Trophoblast cell (in vitro differentiated cells and primary cell): Measurements from ENCODE around the gene LDLRAD4.
"Not testable (repeated sequence)": the region's sequence is repeated elsewhere in the genome, so short reads cannot be mapped to it uniquely, and the experiment has no call there.

Source experiments
- DNase-seq, 2 donors: peaks; one replicate each; pipeline ENCODE4 v3.0.0-alpha.2; 2016
- H2AFZ ChIP-seq: 2 replicates; pipeline ENCODE4 v1.6.1; 2013; ENCODE audit warnings: low read length, moderate library complexity, mild to moderate bottlenecking; ENCODE audit not compliant: insufficient read depth, poor library complexity
- H2AK5ac ChIP-seq: 2 replicates; pipeline ENCODE4 v1.6.1; 2013; ENCODE audit warnings: mild to moderate bottlenecking, low read length
- H2BK120ac ChIP-seq: 2 replicates; pipeline ENCODE4 v1.6.1; 2013; ENCODE audit warnings: low read length, mild to moderate bottlenecking, moderate library complexity; ENCODE audit not compliant: insufficient read depth, poor library complexity
- H2BK12ac ChIP-seq: 2 replicates; pipeline ENCODE4 v1.6.1; 2013; ENCODE audit warnings: mild to moderate bottlenecking, low read length, moderate library complexity
- H2BK5ac ChIP-seq: 2 replicates; pipeline ENCODE4 v1.6.1; 2013; ENCODE audit warnings: low read length, low read depth, moderate library complexity, mild to moderate bottlenecking; ENCODE audit not compliant: poor library complexity
- H3K14ac ChIP-seq: 2 replicates; pipeline ENCODE4 v1.6.1; 2013; ENCODE audit warnings: mild to moderate bottlenecking, low read length
- H3K18ac ChIP-seq: 2 replicates; pipeline ENCODE4 v1.6.1; 2013; ENCODE audit warnings: mild to moderate bottlenecking, low read length
- H3K23ac ChIP-seq: 2 replicates; pipeline ENCODE4 v1.6.1; 2013; ENCODE audit warnings: low read length
- H3K27ac ChIP-seq: 2 replicates; pipeline ENCODE4 v1.5.1; 2013; ENCODE audit warnings: low read depth, mild to moderate bottlenecking, inconsistent platforms, low read length, moderate library complexity
- H3K27me3 ChIP-seq: 2 replicates; pipeline ENCODE4 v1.6.1; 2013; ENCODE audit warnings: inconsistent platforms, mild to moderate bottlenecking, low read length, moderate library complexity; ENCODE audit not compliant: insufficient read depth
- H3K36me3 ChIP-seq, 2 experiments: 1 replicate in 1 of 2; 2 replicates in 1 of 2; pipeline ENCODE4 v1.6.1; 2013; ENCODE audit warnings: low read length in 2 of 2, mild to moderate bottlenecking in 2 of 2, moderate library complexity in 1 of 2; ENCODE audit not compliant: insufficient read depth in 2 of 2, control insufficient read depth in 1 of 2
- H3K4ac ChIP-seq: 2 replicates; pipeline ENCODE4 v1.6.1; 2013; ENCODE audit warnings: low read depth, mild to moderate bottlenecking, low read length, moderate library complexity
- H3K4me1 ChIP-seq, 2 experiments: 1 replicate in 1 of 2; 2 replicates in 1 of 2; pipeline ENCODE4 v1.6.1; 2013; ENCODE audit warnings: low read length in 2 of 2, mild to moderate bottlenecking in 2 of 2, moderate library complexity in 1 of 2; ENCODE audit not compliant: insufficient read depth in 2 of 2, control insufficient read depth in 1 of 2
- H3K4me2 ChIP-seq: 2 replicates; pipeline ENCODE4 v1.6.1; 2013; ENCODE audit warnings: inconsistent platforms, mild to moderate bottlenecking, low read length, moderate library complexity
- H3K4me3 ChIP-seq: 2 replicates; pipeline ENCODE4 v1.5.1; 2013; ENCODE audit warnings: mild to moderate bottlenecking, low read depth, low read length, inconsistent platforms
- H3K79me1 ChIP-seq: one replicate; pipeline ENCODE4 v1.6.1; 2013; ENCODE audit warnings: low read length
- H3K79me2 ChIP-seq: 2 replicates; pipeline ENCODE4 v1.6.1; 2013; ENCODE audit warnings: low read length, mild to moderate bottlenecking; ENCODE audit not compliant: control insufficient read depth, insufficient read depth, poor library complexity
- H3K9ac ChIP-seq: 2 replicates; pipeline ENCODE4 v1.6.1; 2013; ENCODE audit warnings: mild to moderate bottlenecking, low read length
- H3K9me3 ChIP-seq: 2 replicates; pipeline ENCODE4 v1.6.1; 2013; ENCODE audit warnings: low read depth, mild to moderate bottlenecking, control low read depth, inconsistent platforms, low read length; ENCODE audit not compliant: insufficient read depth
- H4K12ac ChIP-seq: 2 replicates; pipeline ENCODE4 v1.6.1; 2013; ENCODE audit warnings: low read depth, mild to moderate bottlenecking, low read length, moderate library complexity
- H4K8ac ChIP-seq: 2 replicates; pipeline ENCODE4 v1.6.1; 2013; ENCODE audit warnings: low read depth, mild to moderate bottlenecking, low read length, moderate library complexity
- H4K91ac ChIP-seq: one replicate; pipeline ENCODE4 v1.6.1; 2013; ENCODE audit warnings: low read depth, mild to moderate bottlenecking, low read length, moderate library complexity
- WGBS: extraction: QIAGEN DNeasy Blood & Tissue Kit; methylation state at CpG from one replicate; pipeline ENCODE4 v1.1.7; 2013; ENCODE audit warnings: missing lambda C conversion rate; ENCODE audit not compliant: insufficient read length, insufficient coverage; ENCODE audit errors: extremely low coverage; 5-methylcytosine and 5-hydroxymethylcytosine counted together

LDLRAD4 gene

GRCh38 chr18:13681701-13682100 is 463.1 kb downstream of the LDLRAD4 start:
- WGBS, result no CpG with 5 or more reads among the region's 6 CpGs
- H4K12ac ChIP-seq, result no peak overlapping the region
- H3K18ac ChIP-seq, result no peak overlapping the region
- no peak overlapping the region for H3K27ac ChIP-seq
- no peak overlapping the region for H2BK120ac ChIP-seq
- H3K4me1 ChIP-seq, result no peaks in the 10 kb centered on the region
- H3K14ac ChIP-seq, result no peak overlapping the region
- no peak overlapping the region for H2AFZ ChIP-seq
- H2BK12ac ChIP-seq, result no peak overlapping the region
- no peaks in the 10 kb centered on the region for H3K79me2 ChIP-seq
- no peak overlapping the region for H4K91ac ChIP-seq
- no peak overlapping the region for H4K8ac ChIP-seq
- no peak overlapping the region for H3K23ac ChIP-seq
- no peaks in the 10 kb centered on the region for H3K9me3 ChIP-seq
- DNase-seq, result no peak
- H3K27me3 ChIP-seq, result no peaks in the 10 kb centered on the region
- no peak overlapping the region for H3K9ac ChIP-seq
- no peak overlapping the region for H2AK5ac ChIP-seq
- H2BK5ac ChIP-seq, result no peak overlapping the region
- no peaks in the 10 kb centered on the region for H3K36me3 ChIP-seq
- H3K79me1 ChIP-seq, result no peaks in the 10 kb centered on the region
- no peak overlapping the region for H3K4me3 ChIP-seq
- no peak overlapping the region for H3K4ac ChIP-seq
- H3K4me2 ChIP-seq, result no peak overlapping the region

- Histone ChIP-seq H3K9me3 (no peaks in the 10 kb centered on the region), H3K79me1 (no peaks in the 10 kb centered on the region), H3K4me2 (no peak overlapping the region), H4K12ac (no peak overlapping the region), H3K4me3 (no peak overlapping the region), H3K27me3 (no peaks in the 10 kb centered on the region), H3K36me3 (no peaks in the 10 kb centered on the region), H2AK5ac (no peak overlapping the region), H2AFZ (no peak overlapping the region), H3K23ac (no peak overlapping the region), H2BK120ac (no peak overlapping the region), H4K91ac (no peak overlapping the region), H3K27ac (no peak overlapping the region), H3K79me2 (no peaks in the 10 kb centered on the region), H2BK12ac (no peak overlapping the region), H3K18ac (no peak overlapping the region), H4K8ac (no peak overlapping the region), H3K4ac (no peak overlapping the region), H3K4me1 (no peaks in the 10 kb centered on the region), H2BK5ac (no peak overlapping the region), H3K14ac (no peak overlapping the region), H3K9ac (no peak overlapping the region)
- no CpG with 5 or more reads among the region's 4 CpGs for WGBS
- no peak for DNase-seq
Observed at GRCh38 chr18:13684546-13684945, 466.0 kb downstream of the LDLRAD4 start.

- Histone ChIP-seq H3K23ac (no peak overlapping the region), H2AK5ac (no peak overlapping the region), H4K91ac (no peak overlapping the region), H3K4me1 (no peaks in the 10 kb centered on the region), H3K9me3 (no peaks in the 10 kb centered on the region), H2BK120ac (no peak overlapping the region), H3K79me1 (no peaks in the 10 kb centered on the region), H3K4ac (no peak overlapping the region), H3K79me2 (no peaks in the 10 kb centered on the region), H3K4me3 (no peak overlapping the region), H3K36me3 (no peaks in the 10 kb centered on the region), H3K4me2 (no peak overlapping the region), H2AFZ (no peak overlapping the region), H2BK5ac (no peak overlapping the region), H3K9ac (no peak overlapping the region), H3K14ac (no peak overlapping the region), H3K27ac (no peak overlapping the region), H2BK12ac (no peak overlapping the region), H3K18ac (no peak overlapping the region), H4K12ac (no peak overlapping the region), H4K8ac (no peak overlapping the region), H3K27me3 (no peaks in the 10 kb centered on the region)
- WGBS, result no CpG with 5 or more reads among the region's 21 CpGs
- DNase-seq, result no peak
Observed at GRCh38 chr18:13688191-13689136, 469.9 kb downstream of the LDLRAD4 start.

- H3K9me3 ChIP-seq, H3K18ac ChIP-seq, H3K79me1 ChIP-seq, H3K27ac ChIP-seq, H3K4me3 ChIP-seq, H2AFZ ChIP-seq, H2BK12ac ChIP-seq, H4K8ac ChIP-seq, H3K4ac ChIP-seq, H3K9ac ChIP-seq, H4K91ac ChIP-seq, H3K23ac ChIP-seq, H3K27me3 ChIP-seq, H3K36me3 ChIP-seq, H2AK5ac ChIP-seq, H3K14ac ChIP-seq, H2BK5ac ChIP-seq, H4K12ac ChIP-seq, H3K4me2 ChIP-seq, H3K79me2 ChIP-seq, H3K4me1 ChIP-seq, H2BK120ac ChIP-seq, DNase-seq: not testable (repeated sequence)
- WGBS, result no CpG with 5 or more reads among the region's 9 CpGs
Observed at GRCh38 chr18:13690060-13690459, 471.5 kb downstream of the LDLRAD4 start.
